Urothelium cell line (cell line): ENCODE results near the gene PRKN.

ENCODE experiments used
- DNase-seq: peaks from one replicate; pipeline ENCODE4 v3.0.0; 2011; ENCODE audit warnings: low spot score, mixed read lengths
- FAIRE-seq: peaks from 2 replicates; lab custom pipeline; 2011; peaks lifted over from hg19 to GRCh38; lab: Jason Lieb, UNC

Gene PRKN

GRCh38 chr6:161711938-161712337, 1015.6 kb downstream of the PRKN start:
- FAIRE-seq = no peak

GRCh38 chr6:161711515-161711914, 1016.1 kb downstream of the PRKN start:
- DNase-seq (no peak), FAIRE-seq (no peak)

More at GRCh38 chr6:161711938-161712337, 1015.6 kb downstream of the PRKN start:
- no peak for DNase-seq

- DNase-seq (no peak), FAIRE-seq (no peak)
These were observed 1016.9 kb downstream of the PRKN start for GRCh38 chr6:161710698-161711097.

- FAIRE-seq = no peak
- no peak for DNase-seq
These were observed 1026.5 kb downstream of the PRKN start for GRCh38 chr6:161701056-161701455.

GRCh38 chr6:161696801-161697200, 1030.8 kb downstream of the PRKN start:
- DNase-seq (no peak), FAIRE-seq (no peak)

GRCh38 chr6:161694995-161695394, 1032.6 kb downstream of the PRKN start:
- FAIRE-seq (no peak), DNase-seq (no peak)

GRCh38 chr6:161686655-161687054, 1040.9 kb downstream of the PRKN start:
- FAIRE-seq = no peak

GRCh38 chr6:161684731-161685475, 1042.7 kb downstream of the PRKN start:
- DNase-seq (no peak), FAIRE-seq (no peak)

More at GRCh38 chr6:161686655-161687054, 1040.9 kb downstream of the PRKN start:
- DNase-seq = no peak

- FAIRE-seq (no peak), DNase-seq (no peak)
These were observed 1044.2 kb downstream of the PRKN start for GRCh38 chr6:161683400-161683799.

- no peak for FAIRE-seq
- DNase-seq = no peak
These were observed 1044.6 kb downstream of the PRKN start for GRCh38 chr6:161682982-161683381.

GRCh38 chr6:161679980-161680538, 1047.5 kb downstream of the PRKN start:
- DNase-seq = no peak
- no peak for FAIRE-seq

- DNase-seq (no peak), FAIRE-seq (no peak)
These were observed 1050.4 kb downstream of the PRKN start for GRCh38 chr6:161677188-161677587.

GRCh38 chr6:161676586-161676985, 1051.0 kb downstream of the PRKN start:
- no peak for FAIRE-seq
- no peak for DNase-seq

GRCh38 chr6:161674930-161675682, 1052.5 kb downstream of the PRKN start:
- FAIRE-seq = no peak
- DNase-seq = no peak

- FAIRE-seq (no peak), DNase-seq (no peak)
These were observed 1054.5 kb downstream of the PRKN start for GRCh38 chr6:161673026-161673425.

GRCh38 chr6:161671117-161671516, 1056.4 kb downstream of the PRKN start:
- FAIRE-seq (no peak), DNase-seq (no peak)

GRCh38 chr6:161668665-161669064, 1058.9 kb downstream of the PRKN start:
- DNase-seq (no peak), FAIRE-seq (no peak)

GRCh38 chr6:161667957-161668356, 1059.6 kb downstream of the PRKN start:
- FAIRE-seq = no peak
- DNase-seq = no peak

GRCh38 chr6:161663682-161664081, 1063.9 kb downstream of the PRKN start:
- FAIRE-seq (no peak), DNase-seq (no peak)

GRCh38 chr6:161660666-161661571, 1066.6 kb downstream of the PRKN start:
- DNase-seq (no peak), FAIRE-seq (no peak)

- no peak for FAIRE-seq
These were observed 1069.4 kb downstream of the PRKN start for GRCh38 chr6:161658211-161658610.

More at GRCh38 chr6:161658211-161658610, 1069.4 kb downstream of the PRKN start:
- DNase-seq = no peak
